Activated gamma-delta T cell treated with Interleukin-2 at 50 U/mL for 16 hours (primary cell): ENCODE measurements around the gene SMURF1.
"Not testable (repeated sequence)": the region's sequence is repeated elsewhere in the genome, so short reads cannot be mapped to it uniquely, and the experiment has no call there.

Source experiments
- DNase-seq: peaks from one replicate; pipeline ENCODE4 v3.0.0-alpha.2; 2020

Gene SMURF1

DNA sequence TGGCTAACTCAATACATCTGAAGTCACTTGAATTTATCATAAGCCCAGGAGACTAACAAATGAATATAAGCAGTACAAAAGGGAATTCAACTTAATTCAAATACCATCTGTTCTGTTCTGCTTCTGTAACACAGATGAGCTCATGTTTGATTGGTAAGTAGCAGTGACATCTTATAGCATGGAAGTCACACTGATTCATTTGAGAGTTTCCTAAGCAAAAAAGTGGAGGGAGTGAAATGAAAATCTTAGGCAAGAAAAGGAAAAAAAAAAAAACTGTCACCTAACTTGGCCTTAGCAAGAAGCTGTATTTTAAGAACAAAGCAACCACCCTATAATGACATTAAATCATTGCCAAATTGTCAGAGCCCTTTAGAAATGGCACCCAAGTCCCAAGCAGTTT lies 49.5 kb downstream of the SMURF1 start:
- DNase-seq: no peak

- DNase-seq: no peak
These were observed 51.7 kb downstream of the SMURF1 start for GRCh38 chr7:99092064-99092720.

DNA sequence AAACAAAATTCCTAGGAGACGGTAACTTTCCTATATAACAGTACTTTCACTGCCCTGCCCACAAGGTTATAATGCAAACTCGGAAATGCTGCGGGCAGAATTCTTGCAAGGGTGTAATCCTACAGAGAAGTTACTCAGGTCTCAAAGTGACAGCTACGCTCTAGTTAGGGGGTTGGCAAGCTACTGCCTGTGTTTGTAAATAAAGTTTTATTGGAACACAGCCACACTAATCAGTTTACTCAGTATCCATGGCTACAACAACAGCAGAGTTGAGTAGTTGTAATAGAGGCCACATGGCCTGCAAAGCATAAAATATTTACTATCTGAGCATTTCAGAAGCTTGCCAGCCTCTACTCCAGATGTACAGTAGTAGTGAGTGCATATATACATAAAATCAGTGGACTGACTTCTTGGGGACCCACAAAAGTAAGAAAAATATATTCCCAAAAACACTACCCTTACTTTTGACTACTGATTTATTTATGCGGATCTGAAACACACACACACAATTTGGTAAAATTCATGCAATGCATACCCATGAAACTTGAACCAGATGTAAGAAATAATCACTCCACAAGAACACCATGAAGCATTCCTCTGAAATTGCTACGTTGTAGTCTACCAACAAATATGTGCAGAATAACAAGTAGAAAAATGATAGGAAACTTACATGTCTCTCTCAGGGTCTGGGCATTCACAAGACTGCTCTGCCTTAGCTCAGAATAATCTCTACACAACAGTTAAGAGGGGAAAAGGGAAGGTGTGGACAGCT lies 53.0 kb downstream of the SMURF1 start:
- no peak for DNase-seq

DNA sequence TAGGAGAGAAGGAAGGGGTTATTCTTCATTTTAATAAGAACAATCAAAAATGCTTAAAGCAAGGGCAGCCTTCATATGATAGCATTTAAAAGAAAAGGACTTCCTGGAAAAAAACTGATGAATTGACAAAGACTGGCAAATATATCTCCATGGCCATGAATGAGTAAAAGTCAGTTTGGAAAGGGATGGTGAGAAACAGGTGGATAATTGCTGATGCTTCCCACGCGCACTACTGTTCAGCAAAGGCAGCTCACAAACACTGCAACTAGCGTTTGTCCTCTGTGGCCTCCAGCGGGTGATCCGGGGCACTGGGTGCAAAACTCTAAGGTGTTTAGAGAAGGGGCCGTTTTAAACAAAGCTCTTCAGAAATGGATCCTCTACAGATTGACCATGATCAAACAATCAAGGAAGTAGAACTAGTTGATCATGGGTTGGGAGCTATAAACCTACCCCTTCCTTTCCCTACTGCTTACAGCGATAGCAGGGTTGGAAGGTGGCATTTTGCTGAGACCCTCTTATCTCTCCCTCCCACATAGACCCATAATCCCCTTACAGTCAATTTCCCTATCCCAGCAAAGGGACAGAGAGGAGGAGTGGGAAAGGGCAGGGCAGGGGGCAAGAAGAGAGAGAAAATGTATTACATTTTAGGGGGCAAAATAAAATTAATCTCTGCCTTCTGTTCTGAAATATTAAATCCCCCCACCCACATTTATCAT lies 53.8 kb downstream of the SMURF1 start:
- no peak for DNase-seq

DNA sequence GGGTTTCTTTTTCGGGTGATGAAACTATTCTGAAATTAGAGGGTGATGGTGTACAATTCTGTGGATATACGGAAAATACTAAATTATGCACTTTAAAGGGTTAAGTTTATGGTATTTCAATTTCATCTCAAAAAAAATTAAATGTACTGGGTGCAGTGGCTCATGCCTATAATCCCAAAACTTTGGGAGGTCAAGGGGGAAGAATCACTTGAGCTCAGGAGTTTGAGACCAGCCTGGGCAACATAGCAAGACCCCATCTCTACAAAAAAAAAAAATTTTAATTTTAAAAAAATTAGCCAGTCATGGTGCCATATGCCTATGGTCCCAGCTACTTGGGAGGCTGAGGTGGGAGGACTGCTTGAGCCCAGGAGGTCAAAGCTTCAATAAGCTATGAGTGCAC lies 57.0 kb downstream of the SMURF1 start:
- no peak for DNase-seq

GRCh38 chr7:99086532-99086931 lies 57.4 kb downstream of the SMURF1 start:
- DNase-seq: no peak

DNA sequence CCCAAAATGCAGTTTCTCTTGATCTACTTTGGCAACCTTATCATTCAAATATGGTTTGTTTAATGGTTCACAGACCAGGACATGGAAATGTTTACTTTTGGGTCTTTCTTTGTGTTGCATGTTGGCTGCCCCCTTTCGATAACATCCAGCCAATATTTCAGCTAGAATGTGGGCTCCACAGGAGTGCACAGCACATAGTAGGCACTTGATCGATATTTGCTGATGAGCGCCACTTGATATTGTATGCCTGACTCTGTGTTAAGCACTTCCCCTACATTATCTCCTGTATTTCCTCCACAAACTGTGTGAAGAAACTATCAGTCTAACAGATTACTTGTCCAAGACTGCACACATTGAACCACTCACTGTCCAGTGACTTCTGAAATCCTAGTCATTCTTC lies 60.2 kb downstream of the SMURF1 start:
- DNase-seq: no peak

- no peak for DNase-seq
These were observed 60.7 kb downstream of the SMURF1 start for GRCh38 chr7:99083068-99083651.

DNA sequence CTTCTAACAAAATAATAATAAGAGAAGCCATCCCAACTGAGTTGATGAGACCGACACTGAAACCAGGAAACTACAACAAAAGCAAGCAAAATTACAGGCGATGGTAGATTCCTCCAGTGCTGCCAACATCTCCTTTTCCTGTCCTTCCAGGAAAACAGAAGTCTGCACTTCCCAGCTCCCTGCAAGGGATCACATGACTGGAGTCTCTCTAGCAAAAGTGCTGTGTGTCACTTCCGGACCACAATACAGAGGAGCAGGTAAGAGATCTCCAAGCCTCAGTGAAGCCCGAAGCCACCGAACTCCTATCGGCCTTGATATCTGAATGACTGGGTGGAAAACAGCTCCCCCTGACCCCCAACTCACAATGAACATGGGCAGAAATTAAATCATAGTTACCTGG lies 63.2 kb downstream of the SMURF1 start:
- no peak for DNase-seq

GRCh38 chr7:99079104-99079503 lies 64.8 kb downstream of the SMURF1 start:
- no peak for DNase-seq

GRCh38 chr7:99078416-99078815 lies 65.5 kb downstream of the SMURF1 start:
- DNase-seq: no peak

DNA sequence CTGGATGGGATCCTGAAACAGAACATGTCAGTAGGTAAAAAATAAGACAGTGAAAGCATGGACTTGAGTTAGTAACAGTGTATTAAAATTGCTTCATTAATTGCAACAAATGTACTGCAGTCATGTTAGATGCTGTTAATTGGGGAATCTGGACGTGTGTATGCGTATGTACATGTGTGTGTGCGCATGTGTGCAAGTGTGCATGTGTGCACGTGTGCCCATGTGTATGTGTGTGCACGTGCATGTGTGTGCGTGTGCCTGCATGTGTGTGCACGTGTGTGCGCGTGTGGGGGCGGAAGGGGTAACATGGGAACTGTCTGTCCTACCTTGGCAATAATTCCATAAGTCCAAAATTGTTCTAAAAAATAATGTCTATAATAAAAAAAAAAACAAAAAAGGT lies 67.3 kb downstream of the SMURF1 start:
- no peak for DNase-seq

DNA sequence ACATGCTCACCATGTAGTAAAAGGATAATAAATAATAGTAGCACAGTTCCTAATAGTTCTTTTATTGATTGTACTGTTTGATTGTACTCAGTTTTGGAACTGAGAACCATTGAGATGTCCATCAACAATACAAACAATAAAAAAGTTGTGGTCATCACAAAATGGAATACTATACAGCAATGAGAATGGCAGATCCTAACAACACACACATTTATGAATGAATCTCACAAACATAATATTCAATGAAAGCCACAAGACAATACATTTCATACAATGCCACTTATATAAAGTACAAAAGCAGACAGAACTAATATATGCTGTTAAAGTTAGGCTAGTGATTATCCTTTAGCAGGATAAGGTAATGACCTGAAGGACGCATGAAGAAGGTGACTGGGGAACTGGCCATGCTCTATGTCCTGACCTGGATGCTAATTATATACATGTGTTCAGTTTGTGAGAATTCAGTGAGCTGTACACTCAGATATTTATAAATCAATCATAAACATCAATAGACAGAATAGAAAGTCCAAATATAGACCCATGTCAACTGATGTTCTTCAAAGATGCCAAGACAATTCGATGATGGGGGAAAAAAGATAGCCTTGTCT lies 70.0 kb downstream of the SMURF1 start:
- DNase-seq: no peak

DNA sequence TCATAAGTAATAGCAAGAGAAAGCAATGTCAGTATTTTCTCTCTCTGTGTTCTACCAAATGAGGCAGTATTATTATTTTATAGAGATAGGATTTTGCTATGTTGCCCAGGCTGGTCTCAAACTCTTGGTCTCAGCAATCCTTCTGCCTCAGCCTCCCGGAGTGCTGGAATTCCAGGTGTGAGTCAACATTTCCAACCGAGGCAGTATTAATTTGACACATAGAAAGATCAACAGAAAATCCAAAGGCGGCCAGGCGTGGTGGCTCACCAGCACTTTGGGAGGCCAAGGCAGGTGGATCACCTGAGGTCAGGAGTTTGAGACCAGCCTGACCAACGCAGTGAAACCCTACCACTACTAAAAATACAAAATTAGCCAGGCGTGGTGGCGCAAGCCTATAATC lies 71.8 kb downstream of the SMURF1 start:
- no peak for DNase-seq

DNA sequence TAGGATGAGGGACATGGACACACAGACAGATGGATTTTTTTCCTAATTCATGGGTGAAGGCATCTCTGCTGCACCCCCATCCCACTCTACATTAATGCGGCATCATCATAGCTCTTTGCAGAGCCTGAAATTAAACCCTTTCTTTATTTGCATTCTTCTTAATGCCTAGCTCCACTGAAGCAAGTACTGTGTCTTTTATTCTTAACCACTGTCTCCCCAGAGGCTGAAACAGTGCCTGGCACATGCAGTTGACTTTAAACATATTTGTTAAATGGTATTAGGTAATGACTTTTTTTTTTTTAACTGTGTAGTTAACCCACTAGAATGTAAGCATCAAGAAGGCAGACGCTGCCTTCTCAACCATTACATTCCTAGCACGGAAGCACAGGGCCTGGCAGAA lies 73.5 kb downstream of the SMURF1 start:
- DNase-seq: no peak

DNA sequence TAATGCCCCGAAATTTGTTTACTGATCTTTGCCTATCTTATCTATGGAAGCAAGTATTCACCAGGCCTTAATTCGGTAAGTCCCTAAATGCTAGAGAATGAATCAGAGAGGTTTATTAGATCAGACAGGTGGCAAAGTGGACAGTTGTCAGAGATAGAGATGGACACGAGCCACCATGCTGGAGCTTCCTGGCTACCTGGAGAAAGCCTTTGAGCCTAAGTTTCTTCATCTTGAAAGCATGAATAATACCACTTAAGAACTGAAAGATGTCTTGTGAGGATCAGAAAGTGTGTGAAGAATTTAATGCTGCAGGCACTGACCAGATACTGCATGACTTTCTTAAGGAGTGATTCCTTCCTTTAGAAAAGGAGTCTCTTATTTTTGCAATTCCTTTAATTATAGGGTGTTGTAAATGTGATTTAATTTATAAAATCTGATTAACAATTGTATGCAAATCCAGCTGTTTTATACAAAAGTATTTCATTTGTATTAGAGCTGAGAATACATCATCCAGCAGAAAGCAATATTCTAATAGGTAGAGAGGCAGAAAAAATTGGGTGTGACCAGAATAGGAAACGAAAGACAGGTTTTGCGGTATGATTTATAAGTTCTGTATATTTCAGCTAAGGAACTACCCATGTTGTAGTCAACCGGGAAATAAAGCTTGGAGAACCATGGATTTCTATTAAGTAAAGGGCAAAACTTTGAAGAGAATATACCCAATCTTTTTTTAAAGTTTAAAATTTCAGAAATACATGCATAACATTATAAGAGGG lies 82.7 kb downstream of the SMURF1 start:
- no peak for DNase-seq

- no peak for DNase-seq
These were observed 89.1 kb downstream of the SMURF1 start for GRCh38 chr7:99054781-99055180.

DNA sequence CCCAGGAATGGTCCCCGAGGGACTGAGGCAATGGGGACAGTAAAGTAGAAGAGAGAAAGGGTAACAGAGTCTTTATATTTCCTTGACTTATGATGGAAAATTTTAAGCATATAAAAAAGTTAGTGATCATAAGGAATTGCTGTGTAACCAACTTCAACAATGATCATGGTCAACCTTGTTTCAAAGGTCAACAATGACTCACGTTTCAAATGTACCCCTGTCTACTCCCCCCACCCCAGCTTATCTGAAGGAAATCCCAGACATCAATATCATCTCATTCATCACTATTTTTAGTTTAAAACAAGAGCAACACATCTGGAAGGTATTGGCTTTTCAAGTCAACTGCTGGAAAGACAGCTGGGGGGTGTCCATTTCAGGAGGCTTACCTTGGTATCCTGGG lies 92.9 kb downstream of the SMURF1 start:
- DNase-seq: no peak

DNA sequence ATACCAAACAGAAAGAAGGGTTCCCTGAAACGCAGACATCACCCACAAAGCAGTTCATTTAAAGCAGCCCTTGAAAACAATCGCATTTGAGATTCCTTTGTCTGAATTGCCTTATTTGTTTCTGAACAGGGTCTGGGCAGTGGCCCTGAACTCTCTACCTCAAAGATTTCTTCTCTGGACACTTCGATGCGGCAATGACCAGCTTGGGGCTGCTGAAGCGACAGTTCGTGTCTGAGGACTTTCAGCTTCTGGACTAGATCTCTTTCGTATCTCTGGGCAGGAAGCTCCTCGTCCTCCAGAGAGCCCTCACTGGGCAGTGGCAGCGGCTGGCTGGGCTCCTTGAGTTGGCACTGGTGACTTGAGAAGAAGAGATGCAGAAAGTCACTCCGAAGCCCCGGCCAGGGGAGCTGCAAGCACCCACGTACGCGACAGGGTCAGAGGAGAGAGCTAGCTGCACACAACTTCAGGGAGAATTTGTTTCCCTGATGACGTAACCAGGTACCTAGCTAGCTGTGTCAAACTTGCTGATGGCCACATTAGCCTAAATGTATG lies 96.3 kb downstream of the SMURF1 start:
- DNase-seq: no peak

GRCh38 chr7:99046722-99047121 lies 97.2 kb downstream of the SMURF1 start:
- DNase-seq: no peak

GRCh38 chr7:99046262-99046661 lies 97.6 kb downstream of the SMURF1 start:
- DNase-seq: not testable (repeated sequence)

DNA sequence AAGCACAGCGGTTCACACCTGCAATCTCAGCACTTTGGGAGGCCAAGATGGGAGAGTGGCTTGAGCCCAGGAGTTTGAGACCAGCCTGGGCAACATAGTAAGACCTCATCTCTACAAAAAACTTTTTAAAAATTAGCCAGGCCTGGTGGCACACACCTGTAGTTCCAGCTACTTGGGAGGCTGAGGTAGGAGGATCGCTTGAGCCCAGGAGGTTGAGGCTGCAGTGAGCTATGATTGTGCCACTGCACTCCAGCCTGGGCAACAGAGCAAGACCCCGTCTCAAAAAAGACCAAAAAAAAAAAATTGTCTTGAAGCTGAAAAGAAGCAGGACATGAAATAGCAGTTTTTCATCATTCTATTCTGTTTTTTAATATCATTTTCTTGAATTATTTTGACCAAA lies 99.0 kb downstream of the SMURF1 start:
- DNase-seq: not testable (repeated sequence)
